Naive B cell (primary cell): ENCODE measurements around the gene IL9. TPM values are rescaled to one million over a fixed set of nuclear protein-coding genes. Genes with fewer than 3 reads are reported as not detected.

Experiments used
- ATAC-seq, 2 donors: fragments of 150-1000 bp; cut with Tn5 transposase; 2 replicates each; pipeline ENCODE4 v1.10.0; 2021; ENCODE audit warnings: low read depth in 2 of 2, mild to moderate bottlenecking in 2 of 2, moderate library complexity in 2 of 2
- DNase-seq: peaks from one replicate; pipeline ENCODE4 v3.0.0; 2022
- H3K27ac Mint-ChIP-seq, 6 donors: one replicate each; pipeline ENCODE4 v1.8.0; 2020 to 2022; ENCODE audit warnings: mild to moderate bottlenecking in 6 of 6, mixed read lengths in 6 of 6, moderate library complexity in 5 of 6, inconsistent platforms in 2 of 6
- H3K27me3 Mint-ChIP-seq, 3 donors: one replicate each; pipeline ENCODE4 v1.8.0; 2021 to 2022; ENCODE audit warnings: mixed read lengths in 3 of 3, mild to moderate bottlenecking in 1 of 3
- H3K36me3 Mint-ChIP-seq, 2 donors: one replicate each; pipeline ENCODE4 v1.8.0; 2020 to 2022; ENCODE audit warnings: mixed read lengths in 2 of 2, inconsistent platforms in 1 of 2, mild to moderate bottlenecking in 1 of 2
- H3K4me1 Mint-ChIP-seq, 3 donors: one replicate each; pipeline ENCODE4 v1.8.0; 2020 to 2022; ENCODE audit warnings: mixed read lengths in 3 of 3, inconsistent platforms in 1 of 3, mild to moderate bottlenecking in 1 of 3, moderate library complexity in 1 of 3
- H3K4me3 Mint-ChIP-seq, 8 donors: one replicate each; pipeline ENCODE4 v1.8.0; 2020 to 2022; ENCODE audit warnings: mild to moderate bottlenecking in 8 of 8, mixed read lengths in 8 of 8, moderate library complexity in 8 of 8, inconsistent platforms in 2 of 8
- H3K9me3 Mint-ChIP-seq, 7 donors: one replicate each; pipeline ENCODE4 v1.8.0; 2020 to 2022; ENCODE audit warnings: mixed read lengths in 7 of 7, mild to moderate bottlenecking in 5 of 7, inconsistent platforms in 2 of 7, moderate library complexity in 1 of 7
- polyA plus RNA-seq, 6 donors: library from polyadenylated mRNA; unstranded; fragments of 300-500 nt; fragmentation: Illumina TruSeq; gene quantifications; one replicate each; pipeline ENCODE4 v1.2.3, GENCODE V29; 2021; ENCODE audit warnings: low read depth in 6 of 6

Gene IL9
- polyA plus RNA-seq, 6 donors from 2014 or later: not detected

DNA sequence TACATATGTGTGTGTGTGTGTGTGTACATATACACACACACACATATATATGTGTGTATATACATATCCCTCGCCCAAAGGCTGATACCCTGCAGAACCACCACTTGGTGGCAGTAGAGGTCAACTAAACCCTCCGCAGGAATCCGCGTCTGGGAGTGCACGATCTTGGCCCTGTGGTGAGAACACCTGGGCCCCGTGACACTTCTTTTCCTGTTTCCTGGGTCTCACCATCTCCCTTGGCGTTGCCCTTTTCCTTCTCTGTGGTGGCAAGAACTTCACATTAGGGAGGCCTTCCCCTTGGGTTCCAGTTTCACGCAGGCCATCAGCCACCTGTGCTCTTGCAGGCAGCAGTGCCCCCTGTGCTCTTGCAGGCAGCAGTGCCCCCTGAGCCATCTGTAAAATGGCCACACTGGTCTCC, 8.2 kb downstream of the IL9 start:
- Mint-ChIP-seq H3K4me1 (peaks cover 3 to 8% (median 7%) of the 10 kb centered on the region in 3 donors), H3K27me3 (peaks cover 19 to 39% (median 38%) of the 10 kb centered on the region in 3 donors), H3K4me3 (peak overlapping the region in 2 of 8 donors; percentile 42 to 48), H3K27ac (no peak overlapping the region), H3K36me3 (no peaks in the 10 kb centered on the region), H3K9me3 (no peaks in the 10 kb centered on the region)
- DNase-seq: peak; percentile 45
- peak; percentile 62 to 64 for ATAC-seq

DNA sequence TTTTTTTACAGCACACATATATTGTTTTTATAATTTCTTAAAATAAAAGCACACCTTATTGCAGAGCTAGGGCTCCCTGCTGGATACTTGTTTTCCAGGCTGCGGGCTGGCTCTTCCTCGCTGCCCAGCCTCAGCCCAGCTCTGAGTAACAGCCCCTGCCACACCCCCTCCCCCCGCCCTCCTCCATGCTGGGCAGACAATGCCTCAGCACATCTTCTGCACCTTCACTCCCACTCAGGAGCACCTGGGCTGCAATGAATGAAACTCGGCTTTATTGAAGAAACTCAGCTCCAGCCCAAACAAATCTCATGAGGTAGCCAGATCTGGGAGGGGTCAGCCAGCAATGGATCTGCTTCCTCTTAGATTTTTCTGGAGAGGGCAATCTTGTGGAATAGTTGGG, 9.5 kb downstream of the IL9 start:
- no peak for ATAC-seq
- DNase-seq: no peak
- Mint-ChIP-seq H3K36me3 (no peaks in the 10 kb centered on the region), H3K4me1 (peaks cover 3 to 8% (median 7%) of the 10 kb centered on the region in 3 donors), H3K9me3 (no peaks in the 10 kb centered on the region), H3K27ac (no peak overlapping the region), H3K27me3 (peaks cover 19 to 36% (median 35%) of the 10 kb centered on the region in 3 donors), H3K4me3 (no peak overlapping the region)

DNA sequence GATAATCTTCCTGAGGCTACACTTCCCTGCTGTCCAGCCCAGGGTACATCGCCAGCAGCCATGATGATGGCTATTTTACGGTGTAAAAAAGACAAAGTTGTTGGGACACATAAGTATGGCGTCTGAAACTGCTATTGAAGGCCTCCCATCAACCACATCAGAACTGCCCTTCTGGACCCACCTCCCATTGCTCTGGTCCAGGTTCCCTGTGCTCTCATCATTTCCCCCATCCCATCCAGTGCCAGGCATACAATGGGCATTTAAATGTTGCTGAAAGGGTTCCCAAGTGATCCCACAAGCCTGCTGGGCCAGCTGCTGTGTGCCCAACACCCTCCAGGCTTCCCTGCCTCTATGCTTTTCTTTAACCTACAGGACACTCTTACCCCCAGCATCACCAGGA, 10.6 kb downstream of the IL9 start:
- Mint-ChIP-seq H3K4me3 (peak overlapping the region in 1 of 8 donors; percentile 33), H3K36me3 (no peaks in the 10 kb centered on the region), H3K9me3 (no peaks in the 10 kb centered on the region), H3K4me1 (peaks cover 3 to 8% (median 7%) of the 10 kb centered on the region in 3 donors), H3K27ac (no peak overlapping the region), H3K27me3 (peaks cover 30 to 46% (median 42%) of the 10 kb centered on the region in 3 donors)
- DNase-seq (no peak), ATAC-seq (no peak)

GRCh38 chr5:135883441-135883840, 12.2 kb downstream of the IL9 start:
- ATAC-seq (no peak), DNase-seq (no peak)
- Mint-ChIP-seq H3K27me3 (peaks cover 32 to 41% (median 37%) of the 10 kb centered on the region in 3 donors), H3K9me3 (no peaks in the 10 kb centered on the region), H3K4me3 (no peak overlapping the region), H3K27ac (no peak overlapping the region), H3K4me1 (peaks cover 3 to 8% (median 7%) of the 10 kb centered on the region in 3 donors), H3K36me3 (no peaks in the 10 kb centered on the region)

DNA sequence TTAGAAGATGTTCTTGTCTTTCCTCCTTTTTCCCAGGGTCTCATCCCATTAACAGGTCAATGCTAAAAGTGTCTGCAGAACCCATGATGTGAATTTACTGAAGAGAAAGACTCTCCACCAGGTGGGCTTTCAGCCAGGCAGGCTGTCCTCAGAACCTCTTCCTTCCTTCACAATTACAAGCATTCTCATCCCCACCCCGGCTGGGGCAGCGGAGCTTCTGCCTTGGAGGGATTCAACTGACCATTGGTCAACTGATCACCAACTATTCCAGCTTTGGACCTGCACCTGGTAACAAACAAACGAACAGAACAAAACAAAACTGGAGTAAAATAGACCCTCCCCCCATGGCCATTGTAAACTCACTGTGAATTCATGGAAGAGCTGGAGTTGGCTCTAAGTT, 12.6 kb downstream of the IL9 start:
- no peaks in the 10 kb centered on the region for H3K9me3 Mint-ChIP-seq
- ATAC-seq (no peak), DNase-seq (no peak)
- no peak overlapping the region for H3K4me3 Mint-ChIP-seq
- H3K4me1 Mint-ChIP-seq: peaks cover 3 to 8% (median 7%) of the 10 kb centered on the region in 3 donors
- H3K27ac Mint-ChIP-seq: no peak overlapping the region
- no peaks in the 10 kb centered on the region for H3K36me3 Mint-ChIP-seq
- peaks cover 32 to 41% (median 37%) of the 10 kb centered on the region in 3 donors for H3K27me3 Mint-ChIP-seq

- Mint-ChIP-seq H3K4me3 (no peak overlapping the region), H3K4me1 (peaks cover 0 to 3% (median 0%) of the 10 kb centered on the region in 3 donors), H3K9me3 (no peaks in the 10 kb centered on the region), H3K36me3 (no peaks in the 10 kb centered on the region), H3K27me3 (peaks cover 34 to 44% (median 42%) of the 10 kb centered on the region in 3 donors), H3K27ac (no peak overlapping the region)
- ATAC-seq (no peak), DNase-seq (no peak)
Observed at GRCh38 chr5:135881819-135882218, 13.8 kb downstream of the IL9 start.

- H3K27ac Mint-ChIP-seq: no peak overlapping the region
- peaks cover 34 to 44% (median 43%) of the 10 kb centered on the region in 3 donors for H3K27me3 Mint-ChIP-seq
- H3K9me3 Mint-ChIP-seq: no peaks in the 10 kb centered on the region
- H3K4me3 Mint-ChIP-seq: no peak overlapping the region
- DNase-seq (no peak), ATAC-seq (no peak)
- H3K36me3 Mint-ChIP-seq: no peaks in the 10 kb centered on the region
- H3K4me1 Mint-ChIP-seq: peaks cover 0 to 3% (median 0%) of the 10 kb centered on the region in 3 donors
Observed at GRCh38 chr5:135881244-135881643, 14.4 kb downstream of the IL9 start.

DNA sequence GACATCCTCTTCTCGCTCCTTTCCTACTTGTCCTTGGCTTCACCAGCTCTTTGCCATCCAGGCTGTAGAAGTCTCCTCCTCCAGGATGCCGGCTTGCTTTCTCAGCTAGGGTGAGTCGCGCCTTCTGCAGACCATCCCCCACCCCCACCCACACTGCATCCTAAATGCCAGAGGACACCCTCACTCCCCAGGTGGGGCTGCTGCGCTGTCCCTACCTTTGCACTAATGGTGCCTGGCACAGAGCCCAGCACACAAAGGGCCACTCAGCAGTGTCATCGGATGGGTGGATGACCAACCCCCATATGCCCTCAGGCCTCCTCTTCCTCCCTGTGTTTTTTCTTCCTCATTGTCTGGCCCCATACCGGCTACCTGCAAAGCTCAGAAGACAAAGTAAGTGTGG, 14.8 kb downstream of the IL9 start:
- peaks cover 34 to 44% (median 44%) of the 10 kb centered on the region in 3 donors for H3K27me3 Mint-ChIP-seq
- H3K4me1 Mint-ChIP-seq: peaks cover 0 to 3% (median 0%) of the 10 kb centered on the region in 3 donors
- ATAC-seq (no peak), DNase-seq (no peak)
- H3K27ac Mint-ChIP-seq: no peak overlapping the region
- no peak overlapping the region for H3K4me3 Mint-ChIP-seq
- no peaks in the 10 kb centered on the region for H3K36me3 Mint-ChIP-seq
- no peaks in the 10 kb centered on the region for H3K9me3 Mint-ChIP-seq

GRCh38 chr5:135880278-135880677, 15.4 kb downstream of the IL9 start:
- Mint-ChIP-seq H3K27ac (no peak overlapping the region), H3K4me3 (no peak overlapping the region), H3K36me3 (no peaks in the 10 kb centered on the region), H3K27me3 (peaks cover 29 to 44% (median 42%) of the 10 kb centered on the region in 3 donors), H3K9me3 (no peaks in the 10 kb centered on the region), H3K4me1 (peaks cover 0 to 3% (median 0%) of the 10 kb centered on the region in 3 donors)
- DNase-seq: no peak
- ATAC-seq: no peak

GRCh38 chr5:135879591-135879990, 16.1 kb downstream of the IL9 start:
- Mint-ChIP-seq H3K36me3 (no peaks in the 10 kb centered on the region), H3K9me3 (no peaks in the 10 kb centered on the region), H3K4me3 (no peak overlapping the region), H3K27me3 (peaks cover 26 to 41% (median 40%) of the 10 kb centered on the region in 3 donors), H3K27ac (no peak overlapping the region), H3K4me1 (peaks cover 0 to 3% (median 0%) of the 10 kb centered on the region in 3 donors)
- no peak for DNase-seq
- no peak for ATAC-seq

DNA sequence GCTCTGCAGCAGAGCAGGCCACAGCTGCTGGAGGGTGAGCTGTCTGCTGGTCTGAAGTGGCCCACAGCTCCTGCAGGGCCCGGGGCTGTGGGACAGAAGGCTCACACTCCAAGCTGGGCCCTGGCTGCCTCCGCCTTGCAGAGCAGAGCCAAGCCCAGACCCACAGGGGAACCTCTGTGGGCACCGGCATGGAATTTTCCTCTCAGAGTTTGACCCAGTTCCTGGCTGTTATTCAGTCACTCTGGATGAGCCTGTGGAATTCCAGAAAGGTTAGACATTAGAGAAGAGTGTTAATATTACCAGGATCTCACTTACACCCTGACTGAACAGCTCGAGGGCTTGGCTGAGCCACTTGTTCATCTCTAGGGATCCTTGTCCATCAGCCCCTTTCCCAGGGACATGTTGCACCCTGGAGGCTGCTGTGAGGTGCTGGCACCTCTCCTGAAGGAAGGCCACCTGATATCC, 17.5 kb downstream of the IL9 start:
- Mint-ChIP-seq H3K36me3 (no peaks in the 10 kb centered on the region), H3K9me3 (no peaks in the 10 kb centered on the region), H3K4me3 (no peak overlapping the region), H3K27ac (no peak overlapping the region), H3K4me1 (peaks cover 0 to 3% (median 0%) of the 10 kb centered on the region in 3 donors), H3K27me3 (peaks cover 22 to 41% (median 31%) of the 10 kb centered on the region in 3 donors)
- DNase-seq: no peak
- no peak for ATAC-seq

GRCh38 chr5:135877570-135878155, 18.0 kb downstream of the IL9 start:
- H3K4me3 Mint-ChIP-seq: no peak overlapping the region
- DNase-seq: no peak
- peak overlapping the region in 1 of 6 donors; percentile 68 for H3K27ac Mint-ChIP-seq
- no peaks in the 10 kb centered on the region for H3K36me3 Mint-ChIP-seq
- peaks cover 18 to 45% (median 31%) of the 10 kb centered on the region in 3 donors for H3K27me3 Mint-ChIP-seq
- H3K4me1 Mint-ChIP-seq: peaks cover 0 to 3% (median 0%) of the 10 kb centered on the region in 3 donors
- no peak for ATAC-seq
- H3K9me3 Mint-ChIP-seq: peaks cover 0 to under 1% (median 0%) of the 10 kb centered on the region in 7 donors

GRCh38 chr5:135876146-135876545, 19.5 kb downstream of the IL9 start:
- Mint-ChIP-seq H3K9me3 (peaks cover 0 to 1% (median 0%) of the 10 kb centered on the region in 7 donors), H3K27me3 (peaks cover 15 to 52% (median 22%) of the 10 kb centered on the region in 3 donors), H3K36me3 (no peaks in the 10 kb centered on the region), H3K4me3 (no peak overlapping the region), H3K27ac (no peak overlapping the region), H3K4me1 (peaks cover 0 to 3% (median 0%) of the 10 kb centered on the region in 3 donors)
- ATAC-seq: no peak
- DNase-seq: no peak

- Mint-ChIP-seq H3K4me3 (no peak overlapping the region), H3K36me3 (no peaks in the 10 kb centered on the region), H3K9me3 (peaks cover 0 to 1% (median 0%) of the 10 kb centered on the region in 7 donors), H3K27me3 (peaks cover 12 to 47% (median 17%) of the 10 kb centered on the region in 3 donors), H3K4me1 (peaks cover 0 to 3% (median 0%) of the 10 kb centered on the region in 3 donors), H3K27ac (peak overlapping the region in 2 of 6 donors; percentile 20 to 76)
- no peak for DNase-seq
- ATAC-seq: no peak
Observed at GRCh38 chr5:135875567-135875966, 20.1 kb downstream of the IL9 start.
